OCI-LY3 (cell line): Measurements from ENCODE around the gene CDIP1.

Experiments used
- H2AFZ ChIP-seq: fragments of 200-600, 300-600 bp; shearing (Covaris generic); 2 replicates; pipeline ENCODE4 v1.6.0; 2014; ENCODE audit warnings: antibody characterized with exemption, low read depth, low read length
- H3K27ac ChIP-seq: fragments of 200-600, 300-600 bp; sonication (generic); 2 replicates; pipeline ENCODE4 v1.5.1; 2014; ENCODE audit warnings: mild to moderate bottlenecking, low read length, moderate library complexity, mixed read lengths
- H3K27me3 ChIP-seq: fragments of 200-600, 300-600 bp; sonication (generic); 2 replicates; pipeline ENCODE4 v1.6.1; 2014; ENCODE audit warnings: low read depth, low read length, mixed read lengths
- H3K36me3 ChIP-seq: fragments of 200-600, 300-600 bp; sonication (generic); replicated peaks from 2 replicates; pipeline ENCODE3; 2014; ENCODE audit warnings: low read depth, low read length, mixed read lengths
- H3K4me1 ChIP-seq: fragments of 300-600, 200-600 bp; sonication (generic); 2 replicates; pipeline ENCODE4 v1.6.1; 2014; ENCODE audit warnings: low read length, mixed read lengths
- H3K4me2 ChIP-seq: fragments of 200-600, 300-600 bp; sonication (generic); 2 replicates; pipeline ENCODE4 v1.6.1; 2014; ENCODE audit warnings: low read length, mixed read lengths
- H3K4me3 ChIP-seq: fragments of 300-600, 200-600 bp; sonication (generic); 2 replicates; pipeline ENCODE4 v1.5.1; 2014; ENCODE audit warnings: antibody characterized with exemption, mild to moderate bottlenecking, low read length, moderate library complexity
- H3K79me2 ChIP-seq: fragments of 300-600, 200-600 bp; shearing (Covaris generic); 2 replicates; pipeline ENCODE4 v1.6.1; 2014; ENCODE audit warnings: mild to moderate bottlenecking, low read length, mixed read lengths
- H3K9ac ChIP-seq: fragments of 300-600, 200-600 bp; shearing (Covaris generic); 2 replicates; pipeline ENCODE4 v1.6.0; 2014; ENCODE audit warnings: mild to moderate bottlenecking, low read length, moderate library complexity
- H3K9me3 ChIP-seq: fragments of 200-600, 300-600 bp; shearing (Covaris generic); 2 replicates; pipeline ENCODE4 v1.6.1; 2014; ENCODE audit warnings: low read length, mixed read lengths; ENCODE audit not compliant: insufficient read depth
- H4K20me1 ChIP-seq: fragments of 200-600, 300-600 bp; sonication (generic); 2 replicates; pipeline ENCODE4 v1.6.1; 2016; ENCODE audit warnings: low read length, mixed read lengths; ENCODE audit not compliant: insufficient read depth
- CTCF ChIP-seq: fragments of 200-600, 300-600 bp; sonication (generic); IDR thresholded peaks from 2 replicates; pipeline ENCODE4 v1.5.1; 2014; ENCODE audit warnings: antibody characterized with exemption, low read length, low read depth
- EZH2phosphoT487 ChIP-seq: fragments of 200-600 bp; shearing (Covaris generic); IDR thresholded peaks from 2 replicates; pipeline ENCODE4 v1.6.1; 2018; ENCODE audit warnings: antibody characterized with exemption, mixed run types, low read depth

The CDIP1 gene

GRCh38 chr16:4536391-4537106 is 2.0 kb downstream of the CDIP1 start:
- Histone ChIP-seq H3K36me3 (no peaks in the 10 kb centered on the region), H3K4me3 (no peak overlapping the region), H3K79me2 (no peaks in the 10 kb centered on the region), H3K9ac (no peak overlapping the region), H4K20me1 (no peaks in the 10 kb centered on the region), H3K27ac (no peak overlapping the region), H3K4me1 (no peaks in the 10 kb centered on the region; the same call in 1 of the 2 replicates), H3K27me3 (0 out of 2 replicates have a peak, but pooled peaks cover under 1% of the 10 kb centered on the region), H3K4me2 (no peak overlapping the region), H3K9me3 (peaks cover 7% of the 10 kb centered on the region), H2AFZ (no peak overlapping the region)
- TF ChIP-seq EZH2phosphoT487 = no peak
- TF ChIP-seq CTCF = no peak

GRCh38 chr16:4535627-4536108 is 2.9 kb downstream of the CDIP1 start:
- TF ChIP-seq EZH2phosphoT487 (no peak), CTCF (no peak)
- H3K27me3 ChIP-seq = no peaks in the 10 kb centered on the region
- H3K4me3 ChIP-seq = no peak overlapping the region
- H4K20me1 ChIP-seq = no peaks in the 10 kb centered on the region
- H3K36me3 ChIP-seq = no peaks in the 10 kb centered on the region
- no peak overlapping the region for H3K4me2 ChIP-seq
- H3K27ac ChIP-seq = no peak overlapping the region
- H3K9me3 ChIP-seq = peaks cover 7% of the 10 kb centered on the region
- H2AFZ ChIP-seq = no peak overlapping the region
- no peaks in the 10 kb centered on the region for H3K79me2 ChIP-seq
- no peak overlapping the region for H3K9ac ChIP-seq
- H3K4me1 ChIP-seq = no peaks in the 10 kb centered on the region; the same call in 1 of the 2 replicates

GRCh38 chr16:4534151-4534790 is 4.3 kb downstream of the CDIP1 start:
- Histone ChIP-seq H3K9me3 (no peaks in the 10 kb centered on the region), H3K4me3 (no peak overlapping the region), H3K36me3 (no peaks in the 10 kb centered on the region), H2AFZ (no peak overlapping the region), H4K20me1 (no peaks in the 10 kb centered on the region), H3K27me3 (no peaks in the 10 kb centered on the region), H3K79me2 (no peaks in the 10 kb centered on the region), H3K4me1 (peaks cover 12% of the 10 kb centered on the region), H3K9ac (no peak overlapping the region), H3K27ac (no peak overlapping the region), H3K4me2 (no peak overlapping the region)
- TF ChIP-seq EZH2phosphoT487 = no peak

- no peaks in the 10 kb centered on the region for H4K20me1 ChIP-seq
- no peak overlapping the region for H3K9ac ChIP-seq
- H3K36me3 ChIP-seq = no peaks in the 10 kb centered on the region
- H3K4me3 ChIP-seq = no peak overlapping the region
- no peaks in the 10 kb centered on the region for H3K79me2 ChIP-seq
- no peak overlapping the region for H3K27ac ChIP-seq
- TF ChIP-seq CTCF (no peak), EZH2phosphoT487 (no peak)
- peaks cover 17% of the 10 kb centered on the region for H3K4me1 ChIP-seq
- H3K27me3 ChIP-seq = no peaks in the 10 kb centered on the region
- no peak overlapping the region for H2AFZ ChIP-seq
- H3K4me2 ChIP-seq = no peak overlapping the region
- H3K9me3 ChIP-seq = no peaks in the 10 kb centered on the region
Observed at GRCh38 chr16:4533490-4533889, 5.1 kb downstream of the CDIP1 start.
